NCI-H1092 (cell line): ENCODE measurements around the gene UBE3C.
"Not testable (repeated sequence)": the region's sequence is repeated elsewhere in the genome, so short reads cannot be mapped to it uniquely, and the experiment has no call there.

ENCODE experiments used
- DNase-seq: peaks from one replicate; lab custom pipeline; 2025; lab: John Stamatoyannopoulos, UW

UBE3C gene

GRCh38 chr7:157130849-157131248 is 7.9 kb upstream of the UBE3C start:
- not testable (repeated sequence) for DNase-seq

GRCh38 chr7:157132796-157133195 is 5.9 kb upstream of the UBE3C start:
- DNase-seq, result no peak

GRCh38 chr7:157133304-157133703 is 5.4 kb upstream of the UBE3C start:
- DNase-seq, result no peak

GRCh38 chr7:157136372-157136771 is 2.4 kb upstream of the UBE3C start:
- DNase-seq, result no peak

GRCh38 chr7:157138101-157138423 is 664 bp upstream of the UBE3C start:
- DNase-seq, result no peak

- DNase-seq, result no peak
Observed at GRCh38 chr7:157139111-157139809, 534 bp downstream of the UBE3C start.

GRCh38 chr7:157139810-157140510 is 1.2 kb downstream of the UBE3C start:
- no peak for DNase-seq

- DNase-seq, result no peak
Observed at GRCh38 chr7:157140511-157140905, 1.8 kb downstream of the UBE3C start.

GRCh38 chr7:157141525-157142060 is 2.9 kb downstream of the UBE3C start:
- no peak for DNase-seq

- no peak for DNase-seq
Observed at GRCh38 chr7:157143788-157144187, 5.1 kb downstream of the UBE3C start.

GRCh38 chr7:157149317-157149716 is 10.6 kb downstream of the UBE3C start:
- no peak for DNase-seq

- no peak for DNase-seq
Observed at GRCh38 chr7:157150882-157151281, 12.2 kb downstream of the UBE3C start.

GRCh38 chr7:157151626-157152339 is 13.1 kb downstream of the UBE3C start:
- DNase-seq, result no peak

- DNase-seq, result no peak
Observed at GRCh38 chr7:157152391-157152937, 13.7 kb downstream of the UBE3C start.

GRCh38 chr7:157153260-157153659 is 14.5 kb downstream of the UBE3C start:
- no peak for DNase-seq

- no peak for DNase-seq
Observed at GRCh38 chr7:157155959-157156358, 17.2 kb downstream of the UBE3C start.

GRCh38 chr7:157158400-157158799 is 19.7 kb downstream of the UBE3C start:
- no peak for DNase-seq

GRCh38 chr7:157159537-157159936 is 20.8 kb downstream of the UBE3C start:
- not testable (repeated sequence) for DNase-seq

GRCh38 chr7:157160433-157160832 is 21.7 kb downstream of the UBE3C start:
- no peak for DNase-seq

- DNase-seq, result no peak
Observed at GRCh38 chr7:157165987-157166386, 27.3 kb downstream of the UBE3C start.

- no peak for DNase-seq
Observed at GRCh38 chr7:157168571-157168970, 29.8 kb downstream of the UBE3C start.

- DNase-seq, result no peak
Observed at GRCh38 chr7:157176771-157177170, 38.0 kb downstream of the UBE3C start.
